Left forelimb (tissue), 1 donor: ENCODE results near the gene PRDM16.

Experiments used
- DNase-seq: peaks from one replicate; pipeline ENCODE4 v3.0.0-alpha.2; 2018; ENCODE audit warnings: low spot score

The PRDM16 gene

DNA sequence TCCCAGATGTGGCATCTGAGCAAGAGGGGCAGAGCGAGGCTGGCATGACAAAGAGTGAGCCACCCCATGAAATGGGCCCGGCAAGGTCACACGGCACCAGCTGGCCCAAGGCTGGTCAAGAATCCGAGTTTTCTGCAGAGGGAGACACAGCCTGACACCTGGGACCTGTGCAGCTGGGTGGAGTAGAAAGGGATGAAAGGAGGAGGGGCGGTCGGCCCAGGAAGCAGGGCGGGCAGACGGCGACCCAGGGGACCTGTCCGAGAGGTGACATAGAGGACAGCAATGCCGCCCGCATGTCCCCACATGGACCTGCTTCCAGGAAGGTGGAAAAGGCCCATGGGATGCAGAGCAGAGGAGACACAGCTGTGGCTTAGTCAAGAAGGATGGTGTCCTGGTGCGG lies 137.7 kb downstream of the PRDM16 start:
- no peak for DNase-seq

- DNase-seq: no peak
Measured at GRCh38 chr1:3207217-3207848, 138.3 kb downstream of the PRDM16 start.

GRCh38 chr1:3208819-3209200 lies 139.8 kb downstream of the PRDM16 start:
- no peak for DNase-seq

- no peak for DNase-seq
Measured at GRCh38 chr1:3209201-3209600, 140.2 kb downstream of the PRDM16 start.

- DNase-seq: no peak
Measured at GRCh38 chr1:3211582-3212375, 142.8 kb downstream of the PRDM16 start.

- DNase-seq: no peak
Measured at GRCh38 chr1:3212453-3213355, 143.7 kb downstream of the PRDM16 start.

DNA sequence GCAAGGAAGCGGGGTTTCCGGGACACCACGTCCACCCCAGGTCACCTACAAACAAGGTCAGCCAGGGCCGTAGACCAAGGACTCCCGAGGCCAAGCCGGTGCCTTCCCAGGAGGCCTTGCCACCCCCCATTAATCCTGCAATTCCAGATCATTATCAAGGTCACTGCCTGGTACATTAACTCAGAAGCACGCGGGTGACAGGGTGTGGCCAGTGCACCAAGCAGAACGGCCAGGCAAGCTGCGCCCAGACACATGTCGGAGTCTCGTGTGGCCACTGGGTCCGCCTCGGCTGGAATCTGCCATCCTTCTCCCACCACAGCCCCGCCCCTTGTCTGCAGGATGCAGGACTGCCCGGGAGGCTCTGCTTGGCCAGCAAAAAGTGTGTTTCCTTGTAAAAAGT lies 144.7 kb downstream of the PRDM16 start:
- DNase-seq: no peak

DNA sequence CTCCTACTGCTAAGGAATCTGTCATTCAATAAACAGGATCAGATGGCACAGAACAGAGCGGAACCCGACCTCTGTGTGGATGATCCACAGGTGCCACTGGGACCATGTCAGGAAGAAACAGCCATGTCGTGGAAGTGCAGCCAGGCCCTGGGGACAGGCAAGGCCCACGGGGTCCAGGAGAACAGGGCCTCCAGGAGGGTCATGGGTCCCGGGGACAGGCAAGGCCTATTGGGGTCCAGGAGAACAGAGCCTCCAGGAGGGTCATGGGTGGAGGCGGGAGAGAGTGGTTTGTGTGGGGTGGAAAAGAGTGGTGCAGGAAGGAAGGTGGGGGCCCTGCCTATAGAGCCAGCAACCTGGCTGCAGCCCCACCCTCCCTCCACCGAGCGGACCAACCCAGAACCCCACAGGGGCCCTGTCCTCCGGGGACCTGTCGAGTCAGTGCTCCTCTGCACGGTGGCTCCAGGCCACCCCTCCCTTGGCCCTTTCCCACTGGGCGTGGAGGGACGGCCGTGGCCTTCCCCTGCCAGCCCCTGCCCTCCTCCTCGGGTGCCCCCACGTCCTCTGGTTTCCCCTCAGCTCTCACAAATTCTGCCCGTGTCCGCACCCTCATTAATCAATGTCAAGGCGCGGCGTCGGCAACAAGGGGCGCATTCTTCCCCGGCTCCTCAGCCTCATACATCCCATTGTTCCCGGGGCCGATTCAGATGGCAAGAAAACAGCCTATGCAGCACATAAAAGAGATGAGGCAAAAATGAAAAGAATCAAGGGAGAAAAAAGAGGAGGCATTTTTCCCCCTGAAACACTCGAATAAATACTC lies 146.4 kb downstream of the PRDM16 start:
- DNase-seq: no peak

GRCh38 chr1:3216015-3216391 lies 147.0 kb downstream of the PRDM16 start:
- no peak for DNase-seq

DNA sequence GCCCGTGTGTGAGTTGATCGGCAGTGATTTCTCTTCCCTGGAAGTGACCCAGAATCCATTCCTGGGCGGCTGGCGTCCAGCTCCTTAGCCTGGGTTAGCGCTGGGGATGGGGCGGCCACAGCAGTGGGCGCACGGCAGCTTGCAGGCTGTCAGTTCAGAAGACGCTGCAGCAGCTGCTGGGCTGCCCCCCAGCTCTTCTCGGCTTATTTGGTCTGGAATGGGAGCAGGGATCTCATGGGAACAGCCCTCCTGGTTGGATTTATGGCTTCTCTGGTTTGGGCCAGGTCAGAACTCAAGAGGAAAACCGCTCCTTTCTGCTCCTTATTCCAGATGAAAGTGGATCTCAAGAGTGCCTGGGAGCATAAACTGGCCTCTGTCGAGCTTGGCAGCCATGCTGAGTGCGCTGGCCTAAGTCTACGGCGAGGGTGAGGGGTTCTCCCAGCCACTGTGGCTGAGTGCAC lies 148.2 kb downstream of the PRDM16 start:
- DNase-seq: no peak

- DNase-seq: no peak
Measured at GRCh38 chr1:3217979-3218679, 149.1 kb downstream of the PRDM16 start.

GRCh38 chr1:3219005-3219790 lies 150.2 kb downstream of the PRDM16 start:
- DNase-seq: no peak

DNA sequence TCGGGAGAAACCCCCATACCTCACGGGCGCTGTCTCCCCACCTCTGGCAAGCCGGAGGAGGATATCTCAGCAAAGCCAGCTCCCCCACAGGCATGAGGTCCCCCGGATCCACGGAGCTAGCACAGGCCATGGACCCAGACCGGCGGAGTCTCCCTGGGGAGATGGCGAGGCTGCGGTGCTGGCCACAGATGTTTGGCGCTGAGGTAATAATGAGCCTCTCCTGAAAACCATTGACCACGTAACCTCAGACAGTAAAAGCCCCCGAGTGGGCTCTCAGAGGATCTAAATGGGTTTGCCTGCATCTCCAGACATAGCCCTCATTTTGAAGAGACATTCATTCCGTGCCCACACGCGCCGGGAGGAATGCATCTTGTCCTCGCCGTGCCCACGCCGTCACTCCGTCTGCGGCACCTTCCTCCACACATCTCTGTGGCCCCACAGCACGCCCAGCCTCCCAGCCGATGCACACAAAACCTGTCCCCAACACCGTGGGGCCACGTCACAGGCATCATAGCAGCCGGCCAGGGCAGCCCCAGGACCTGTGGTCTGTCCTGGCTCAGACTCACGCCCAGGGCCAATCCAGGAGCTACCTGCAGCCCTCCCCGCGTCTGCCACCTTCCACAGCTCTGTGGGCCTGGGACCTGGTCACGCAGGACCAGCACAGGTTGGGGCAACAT lies 150.9 kb downstream of the PRDM16 start:
- DNase-seq: no peak

DNA sequence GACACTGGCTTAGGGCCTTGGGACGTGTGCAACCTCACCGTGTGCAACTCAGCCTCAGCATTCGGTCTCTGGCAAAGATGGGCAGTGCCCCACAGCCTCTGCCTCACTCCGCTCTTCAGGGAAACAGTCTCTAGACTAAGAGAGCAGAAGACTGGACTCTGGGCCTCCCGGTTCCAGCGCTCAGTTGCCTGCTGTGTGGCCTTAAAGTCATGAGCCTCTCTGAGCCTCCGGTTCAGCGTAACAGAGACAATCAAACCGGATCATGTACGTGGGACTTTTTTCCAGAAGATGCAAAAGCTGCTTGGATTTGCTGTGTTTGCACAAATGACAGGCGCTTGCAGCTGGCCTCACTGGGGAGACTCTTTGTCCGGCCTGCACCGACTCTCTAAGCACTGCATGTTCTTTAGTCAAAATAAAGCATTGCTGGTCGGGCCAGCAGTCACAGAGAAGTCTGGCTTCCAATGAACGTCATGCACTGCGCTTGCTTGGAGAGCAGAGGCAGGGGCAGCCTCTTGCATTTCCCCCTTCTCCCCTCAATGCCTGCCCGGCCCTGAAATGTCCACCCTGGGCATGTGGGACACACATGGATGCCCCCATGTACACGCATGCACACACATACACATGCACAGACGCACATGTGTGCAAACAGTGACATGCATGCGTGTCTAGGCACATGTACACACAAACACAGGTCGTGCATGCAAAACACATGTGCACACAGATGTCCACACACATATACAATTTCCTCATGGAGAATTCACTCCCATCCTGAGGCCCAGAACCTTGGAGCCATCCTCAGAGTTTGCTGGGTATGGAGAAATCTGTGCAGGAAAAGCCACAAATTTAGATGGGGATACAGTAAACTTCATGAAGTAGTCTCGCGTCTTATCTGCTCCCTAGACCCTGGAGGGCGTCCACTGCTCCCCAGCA lies 152.4 kb downstream of the PRDM16 start:
- no peak for DNase-seq

GRCh38 chr1:3222042-3222692 lies 153.2 kb downstream of the PRDM16 start:
- DNase-seq: no peak

DNA sequence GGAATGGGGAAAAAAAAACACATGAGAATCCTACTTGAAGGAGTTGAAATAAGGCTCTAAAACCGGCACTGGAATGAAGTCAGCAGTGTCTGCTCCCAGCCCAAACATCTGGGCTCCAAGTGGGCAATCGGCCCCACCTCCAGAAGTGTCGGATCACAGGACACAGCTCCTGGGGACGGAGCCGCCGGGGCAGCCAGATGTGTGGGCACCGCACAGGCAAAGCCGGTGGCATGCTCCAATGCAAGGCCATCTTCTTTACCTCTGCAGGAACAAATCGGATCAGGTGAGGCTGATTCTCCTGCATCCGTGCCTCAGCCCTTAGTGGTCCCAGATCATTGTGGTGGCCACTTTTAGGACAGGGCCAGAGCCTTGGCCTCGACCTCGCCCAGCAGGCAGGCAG lies 156.7 kb downstream of the PRDM16 start:
- DNase-seq: no peak

DNA sequence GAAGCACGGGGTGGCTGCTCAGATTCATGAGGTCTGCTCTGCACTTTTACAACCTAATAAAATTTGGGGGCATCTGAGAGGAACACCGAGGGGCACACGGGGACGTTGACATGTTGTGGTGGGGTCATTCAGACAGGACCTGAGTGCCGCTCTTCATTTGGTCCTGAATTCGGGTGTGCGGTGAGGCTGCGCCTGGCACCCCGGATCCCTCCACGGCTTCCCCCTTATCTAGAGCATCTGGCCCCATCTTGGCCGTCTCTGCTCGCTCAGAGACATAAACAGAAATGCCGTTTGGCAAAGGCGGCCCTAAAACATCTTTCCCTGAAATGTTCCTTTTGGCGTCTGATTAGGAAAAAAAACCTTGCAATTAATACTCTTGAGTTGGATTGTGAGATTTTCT lies 157.2 kb downstream of the PRDM16 start:
- DNase-seq: no peak

GRCh38 chr1:3226701-3227350 lies 157.8 kb downstream of the PRDM16 start:
- DNase-seq: no peak
